ENCODE data around the gene EHD2.

DNA sequence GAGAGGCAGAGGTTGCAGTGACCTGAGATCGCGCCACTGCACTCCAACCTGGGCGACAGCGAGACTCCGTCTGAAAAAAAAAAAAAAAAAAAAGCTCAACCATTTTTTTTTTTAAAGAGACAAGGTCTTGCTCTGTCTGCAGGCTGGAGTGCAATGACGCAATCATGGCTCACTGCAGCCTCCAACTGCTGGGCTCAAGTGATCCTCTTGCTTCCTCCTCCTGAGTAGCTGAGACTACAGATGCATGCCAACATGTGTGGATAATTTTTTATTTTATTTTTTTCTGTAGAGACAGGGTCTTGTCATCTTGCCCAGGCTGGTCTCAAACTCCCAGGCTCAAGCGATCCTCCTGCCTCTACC lies 10.3 kb downstream of the EHD2 start:
- TF ChIP-seq, protein P1, sequence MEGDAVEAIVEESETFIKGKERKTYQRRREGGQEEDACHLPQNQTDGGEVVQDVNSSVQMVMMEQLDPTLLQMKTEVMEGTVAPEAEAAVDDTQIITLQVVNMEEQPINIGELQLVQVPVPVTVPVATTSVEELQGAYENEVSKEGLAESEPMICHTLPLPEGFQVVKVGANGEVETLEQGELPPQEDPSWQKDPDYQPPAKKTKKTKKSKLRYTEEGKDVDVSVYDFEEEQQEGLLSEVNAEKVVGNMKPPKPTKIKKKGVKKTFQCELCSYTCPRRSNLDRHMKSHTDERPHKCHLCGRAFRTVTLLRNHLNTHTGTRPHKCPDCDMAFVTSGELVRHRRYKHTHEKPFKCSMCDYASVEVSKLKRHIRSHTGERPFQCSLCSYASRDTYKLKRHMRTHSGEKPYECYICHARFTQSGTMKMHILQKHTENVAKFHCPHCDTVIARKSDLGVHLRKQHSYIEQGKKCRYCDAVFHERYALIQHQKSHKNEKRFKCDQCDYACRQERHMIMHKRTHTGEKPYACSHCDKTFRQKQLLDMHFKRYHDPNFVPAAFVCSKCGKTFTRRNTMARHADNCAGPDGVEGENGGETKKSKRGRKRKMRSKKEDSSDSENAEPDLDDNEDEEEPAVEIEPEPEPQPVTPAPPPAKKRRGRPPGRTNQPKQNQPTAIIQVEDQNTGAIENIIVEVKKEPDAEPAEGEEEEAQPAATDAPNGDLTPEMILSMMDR (IDR thresholded peaks at IDR 0.05) = no peak
- TF ChIP-seq POLR2A (IDR thresholded peaks at IDR 0.05) = no peak
